GM23248 (cell line): ENCODE results near the gene FGD2. TPM values are rescaled to one million over a fixed set of nuclear protein-coding genes. Genes with fewer than 3 reads are reported as not detected.

Source experiments
- DNase-seq: peaks from one replicate; pipeline ENCODE4 v3.0.0-alpha.2; 2015
- H2AFZ ChIP-seq: fragments of 200-600 bp; sonication (generic); 2 replicates; pipeline ENCODE4 v1.6.1; 2016; ENCODE audit warnings: antibody characterized with exemption
- H3F3A ChIP-seq: fragments of 200-600 bp; sonication (generic); 2 replicates; pipeline ENCODE4 v1.6.1; 2016; ENCODE audit warnings: mild to moderate bottlenecking, antibody characterized with exemption, mixed run types; ENCODE audit not compliant: insufficient read depth
- H3K27ac ChIP-seq: fragments of 200-600 bp; sonication (generic); 2 replicates; pipeline ENCODE4 v1.5.1; 2016; ENCODE audit warnings: mild to moderate bottlenecking
- H3K27me3 ChIP-seq: fragments of 200-600 bp; sonication (generic); replicated peaks from 2 replicates; pipeline ENCODE4 v1.6.1; 2016; ENCODE audit warnings: mild to moderate bottlenecking; ENCODE audit not compliant: insufficient read depth
- H3K36me3 ChIP-seq: fragments of 200-600 bp; sonication (generic); 2 replicates; pipeline ENCODE4 v1.6.1; 2016; ENCODE audit warnings: low read depth, mild to moderate bottlenecking
- H3K4me1 ChIP-seq: fragments of 200-600 bp; sonication (generic); 2 replicates; pipeline ENCODE4 v1.6.1; 2016; ENCODE audit warnings: mild to moderate bottlenecking; ENCODE audit not compliant: insufficient read depth
- H3K4me2 ChIP-seq: fragments of 200-600 bp; sonication (generic); one replicate; pipeline ENCODE4 v1.6.1; 2016; ENCODE audit warnings: mild to moderate bottlenecking; ENCODE audit not compliant: unreplicated experiment
- H3K4me3 ChIP-seq: fragments of 200-600 bp; sonication (generic); 2 replicates; pipeline ENCODE4 v1.5.1; 2016; ENCODE audit warnings: mild to moderate bottlenecking
- H3K79me2 ChIP-seq: fragments of 200-600 bp; sonication (generic); 2 replicates; pipeline ENCODE4 v1.6.1; 2016; ENCODE audit warnings: mild to moderate bottlenecking; ENCODE audit not compliant: insufficient read depth
- H3K9ac ChIP-seq: fragments of 200-600 bp; sonication (generic); 2 replicates; pipeline ENCODE4 v1.6.1; 2016; ENCODE audit warnings: mild to moderate bottlenecking
- H3K9me2 ChIP-seq: fragments of 200-600 bp; sonication (generic); 2 replicates; pipeline ENCODE4 v1.6.1; 2016; ENCODE audit warnings: mixed run types, mild to moderate bottlenecking, moderate library complexity; ENCODE audit not compliant: insufficient read depth
- H3K9me3 ChIP-seq: fragments of 200-600 bp; sonication (generic); one replicate; pipeline ENCODE4 v1.6.1; 2017; ENCODE audit warnings: low read depth
- H4K20me1 ChIP-seq: fragments of 200-600 bp; sonication (generic); 2 replicates; pipeline ENCODE4 v1.6.0; 2016; ENCODE audit not compliant: insufficient read depth
- EZH2 ChIP-seq: fragments of 200-600 bp; sonication (generic); IDR thresholded peaks from 2 replicates; pipeline ENCODE4 v1.6.1; 2018; ENCODE audit warnings: antibody characterized with exemption, mild to moderate bottlenecking; ENCODE audit not compliant: insufficient read depth, poor library complexity, severe bottlenecking
- EZH2phosphoT487 ChIP-seq: fragments of 200-600 bp; sonication (generic); IDR thresholded peaks from 2 replicates; pipeline ENCODE4 v1.6.1; 2018; ENCODE audit warnings: antibody characterized with exemption, moderate library complexity, mild to moderate bottlenecking, low read depth; ENCODE audit not compliant: insufficient read depth
- WGBS, 2 experiments: methylation state at CpG; one replicate each; pipeline ENCODE4 v1.1.6; 2015 to 2017; ENCODE audit warnings: low lambda C conversion rate in 2 of 2, low coverage in 1 of 2; ENCODE audit errors: missing lambda C conversion rate in 2 of 2; 5-methylcytosine and 5-hydroxymethylcytosine counted together
- in situ Hi-C: fragments of 300-500 bp; cut with MboI; formaldehyde crosslinking; loops from 2 replicates; pipeline ENCODE4 v1.15.0; 2020
- polyA plus RNA-seq: library from polyadenylated mRNA; unstranded; fragments of >200 nt; fragmentation: Nextera tagmentation; extraction: Ambion mirVana; gene quantifications from 2 replicates; pipeline ENCODE4 v1.2.1, GENCODE V29; 2016
- total RNA-seq: library from RNA; depleted of rRNA; stranded (reverse); fragments of >200 nt; shearing (Covaris generic); gene quantifications from 2 replicates; pipeline ENCODE4 v1.2.3, GENCODE V29; 2014

FGD2 gene
- total and polyA plus RNA-seq, 2 experiments from 2014 or later = not detected

GRCh38 chr6:37059344-37060194 is 54.1 kb downstream of the FGD2 start:
- Histone ChIP-seq H3K4me2 (peak overlapping the region; percentile 76), H3K79me2 (no peaks in the 10 kb centered on the region), H2AFZ (peak overlapping the region; percentile 69), H3K9ac (peak overlapping the region; percentile 84), H3K27me3 (no peaks in the 10 kb centered on the region), H3K27ac (peak overlapping the region; percentile 94), H3F3A (peaks cover 16% of the 10 kb centered on the region; the same call in 1 of the 2 replicates), H3K9me3 (no peaks in the 10 kb centered on the region), H4K20me1 (no peaks in the 10 kb centered on the region), H3K4me3 (peak overlapping the region; percentile 57), H3K9me2 (no peaks in the 10 kb centered on the region), H3K36me3 (no peaks in the 10 kb centered on the region), H3K4me1 (peaks cover 13% of the 10 kb centered on the region)
- DNase-seq = peak; percentile 98
- 16 to 17% methylated on average over 19 of the region's 19 CpGs for WGBS, 2 experiments
- TF ChIP-seq EZH2phosphoT487 = no peak
- TF ChIP-seq EZH2 = no peak
- in situ Hi-C loops = loop anchor here (10.0 kb wide), 1 partner anchor 115 kb away; the partner anchor contains the start of gene PIM1

DNA sequence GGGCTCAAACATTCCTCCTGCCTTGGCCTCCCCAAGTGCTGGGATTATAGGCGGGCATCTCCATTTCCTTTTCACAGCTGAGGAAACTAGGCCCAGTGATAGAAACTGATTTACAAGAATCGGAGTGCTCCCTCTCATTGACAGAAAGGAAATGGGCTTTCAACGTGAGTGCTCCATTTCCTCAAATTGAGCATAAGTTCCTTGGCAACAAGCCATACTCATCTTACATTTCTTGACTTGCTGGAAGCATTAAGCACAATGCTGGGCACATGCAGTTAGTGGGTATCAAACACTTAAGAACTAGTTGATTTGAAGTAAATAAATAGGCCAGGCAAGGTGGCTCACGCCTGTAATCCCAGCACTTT is 54.7 kb downstream of the FGD2 start:
- in situ Hi-C loops = no loop called here
- Histone ChIP-seq H3K4me3 (peak overlapping the region; percentile 57; the same call in 1 of the 2 replicates), H3K36me3 (no peaks in the 10 kb centered on the region), H3K9me2 (no peaks in the 10 kb centered on the region), H3K79me2 (no peaks in the 10 kb centered on the region), H3K9ac (peak overlapping the region; percentile 84), H3K4me2 (peak overlapping the region; percentile 76), H3F3A (peaks cover 16% of the 10 kb centered on the region; the same call in 1 of the 2 replicates), H3K4me1 (peaks cover 13% of the 10 kb centered on the region), H4K20me1 (no peaks in the 10 kb centered on the region), H3K27ac (peak overlapping the region; percentile 94), H3K27me3 (no peaks in the 10 kb centered on the region), H2AFZ (peak overlapping the region; percentile 69; the same call in 1 of the 2 replicates), H3K9me3 (no peaks in the 10 kb centered on the region)
- no peak for DNase-seq
- WGBS, 2 experiments = 89 to 91% methylated on average over 4 of the region's 4 CpGs
- TF ChIP-seq EZH2phosphoT487 (no peak), EZH2 (no peak)

GRCh38 chr6:37061157-37061804 is 55.8 kb downstream of the FGD2 start:
- TF ChIP-seq EZH2phosphoT487 = no peak
- no peak for TF ChIP-seq EZH2
- H3K27me3 ChIP-seq = no peaks in the 10 kb centered on the region
- peaks cover 13% of the 10 kb centered on the region for H3K4me1 ChIP-seq
- H3K79me2 ChIP-seq = no peaks in the 10 kb centered on the region
- no peak for DNase-seq
- no peaks in the 10 kb centered on the region for H3K9me2 ChIP-seq
- H3F3A ChIP-seq = peaks cover 16% of the 10 kb centered on the region; the same call in 1 of the 2 replicates
- H3K4me3 ChIP-seq = no peak overlapping the region
- in situ Hi-C loops = no loop called here
- WGBS, 2 experiments = 91 to 94% methylated on average over 11 of the region's 11 CpGs
- no peaks in the 10 kb centered on the region for H3K9me3 ChIP-seq
- no peaks in the 10 kb centered on the region for H4K20me1 ChIP-seq
- H3K36me3 ChIP-seq = no peaks in the 10 kb centered on the region
- no peak overlapping the region for H3K27ac ChIP-seq
- H3K4me2 ChIP-seq = no peak overlapping the region
- no peak overlapping the region for H2AFZ ChIP-seq
- no peak overlapping the region for H3K9ac ChIP-seq

- H3K9me2 ChIP-seq = no peaks in the 10 kb centered on the region
Observed at GRCh38 chr6:37062424-37062823, 57.0 kb downstream of the FGD2 start.

More at GRCh38 chr6:37062424-37062823, 57.0 kb downstream of the FGD2 start:
- TF ChIP-seq EZH2phosphoT487 (no peak), EZH2 (no peak)
- Histone ChIP-seq H2AFZ (no peak overlapping the region), H3K4me1 (peaks cover 13% of the 10 kb centered on the region), H3F3A (peaks cover 16% of the 10 kb centered on the region; the same call in 1 of the 2 replicates), H3K9me3 (no peaks in the 10 kb centered on the region), H3K4me3 (no peak overlapping the region), H3K27ac (no peak overlapping the region), H3K9ac (no peak overlapping the region), H3K4me2 (no peak overlapping the region), H3K36me3 (no peaks in the 10 kb centered on the region), H4K20me1 (no peaks in the 10 kb centered on the region), H3K79me2 (no peaks in the 10 kb centered on the region), H3K27me3 (no peaks in the 10 kb centered on the region)
- in situ Hi-C loops = no loop called here
- 90 to 91% methylated on average over 6 of the region's 6 CpGs for WGBS, 2 experiments
- DNase-seq = no peak
